ENCODE measurements around the gene LMF1. TPM values are rescaled to one million over a fixed set of nuclear protein-coding genes. Genes with fewer than 3 reads are reported as not detected.
"Not testable (repeated sequence)": the region's sequence is repeated elsewhere in the genome, so short reads cannot be mapped to it uniquely, and the experiment has no call there.

LMF1 gene
- total RNA-seq, 1 donor from 2014 or later = 9.4 TPM

DNA sequence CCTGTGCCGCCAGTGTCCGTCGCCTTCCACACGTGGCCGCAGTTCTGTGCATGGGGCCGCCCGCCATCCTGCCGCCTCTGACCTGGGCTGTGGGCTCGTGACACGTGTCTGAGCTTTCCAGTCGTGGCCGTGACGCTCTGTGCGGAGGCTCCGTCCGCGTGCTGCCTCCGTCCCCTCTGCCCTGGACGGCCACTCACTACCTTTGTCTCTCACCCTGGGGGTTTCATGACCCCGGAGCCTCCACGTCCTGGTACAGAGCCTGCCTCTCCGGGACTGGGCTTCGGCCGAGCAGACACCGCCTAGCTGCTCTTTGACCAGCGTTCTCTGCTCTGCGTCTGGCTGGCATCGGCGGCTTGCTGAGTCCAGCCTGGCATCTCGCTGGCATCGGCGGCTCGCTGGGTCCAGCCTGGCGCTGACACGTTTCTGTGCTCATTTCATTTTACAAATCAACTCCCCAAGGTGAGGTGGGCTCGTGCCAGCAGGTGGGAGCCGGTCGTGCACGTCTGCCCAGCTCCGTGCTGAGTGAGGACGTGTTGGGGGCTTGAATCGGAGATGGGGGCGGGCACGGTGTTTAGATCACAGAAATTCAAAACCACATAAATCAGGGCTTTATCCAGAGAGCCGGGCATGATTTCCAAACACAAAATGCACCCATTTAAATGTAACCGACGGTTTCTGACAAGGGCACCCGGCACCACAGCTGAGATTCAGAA is 126.0 kb downstream of the LMF1 start:
- DNase-seq = no peak

DNA sequence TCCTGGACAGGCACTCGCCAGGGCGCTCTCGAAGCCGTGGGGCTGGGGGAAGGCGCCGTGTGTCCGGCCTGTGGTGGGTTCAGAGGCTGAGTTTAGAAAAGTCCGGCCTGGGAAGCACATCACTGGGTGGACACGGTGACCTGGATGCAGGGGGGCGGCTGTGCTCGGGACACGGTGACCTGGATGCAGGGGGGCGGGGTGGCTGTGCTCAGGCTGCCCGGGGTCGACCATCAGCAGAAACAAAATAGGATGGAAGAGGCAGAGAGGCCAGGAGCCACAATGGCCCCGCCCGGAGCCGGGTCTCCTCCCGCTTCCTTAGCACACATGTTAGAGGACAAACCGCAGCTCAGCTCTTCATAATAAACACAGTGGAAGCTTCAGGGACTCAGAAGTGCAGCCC is 127.0 kb downstream of the LMF1 start:
- no peak for DNase-seq

DNA sequence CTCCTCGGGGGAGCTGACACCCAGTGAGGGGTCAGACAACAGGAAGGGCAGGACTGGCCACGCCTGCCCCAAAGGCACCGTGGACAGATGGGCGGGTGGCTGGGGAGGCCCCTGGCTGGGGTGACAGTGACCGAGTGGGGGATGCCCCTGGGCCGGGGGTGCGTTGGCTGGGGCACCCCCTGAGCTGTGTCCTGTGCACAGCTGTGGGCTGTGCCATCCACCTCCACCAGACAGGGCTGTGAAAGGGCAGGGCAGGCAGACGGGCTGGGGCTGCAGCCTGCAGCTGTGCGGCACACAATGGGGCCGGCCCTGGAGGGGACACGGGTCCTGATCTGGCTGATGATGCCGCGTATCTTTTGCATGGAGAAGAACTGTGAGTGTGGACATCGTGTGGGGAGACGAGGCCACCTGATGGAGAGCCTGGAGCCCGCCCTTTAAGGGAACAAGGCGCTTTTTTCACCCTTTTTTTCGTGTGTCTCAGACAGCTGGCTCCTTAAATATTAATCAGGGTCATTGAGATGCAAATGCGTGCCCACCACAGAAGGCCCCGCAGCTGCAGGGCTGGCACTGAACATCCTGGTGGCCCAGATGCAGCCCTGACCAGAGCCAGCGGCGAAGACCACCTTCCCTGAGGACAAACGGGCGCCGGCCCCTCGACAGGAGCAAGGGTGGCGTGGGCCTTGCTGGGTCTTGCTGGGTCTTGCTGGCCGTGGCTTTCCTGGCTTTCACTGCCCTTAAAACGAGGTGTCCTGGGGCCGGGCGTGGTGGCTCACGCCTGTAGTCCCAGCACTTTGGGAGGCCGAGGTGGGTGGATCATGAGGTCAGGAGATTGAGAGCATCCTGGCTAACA is 127.8 kb downstream of the LMF1 start:
- DNase-seq = no peak

DNA sequence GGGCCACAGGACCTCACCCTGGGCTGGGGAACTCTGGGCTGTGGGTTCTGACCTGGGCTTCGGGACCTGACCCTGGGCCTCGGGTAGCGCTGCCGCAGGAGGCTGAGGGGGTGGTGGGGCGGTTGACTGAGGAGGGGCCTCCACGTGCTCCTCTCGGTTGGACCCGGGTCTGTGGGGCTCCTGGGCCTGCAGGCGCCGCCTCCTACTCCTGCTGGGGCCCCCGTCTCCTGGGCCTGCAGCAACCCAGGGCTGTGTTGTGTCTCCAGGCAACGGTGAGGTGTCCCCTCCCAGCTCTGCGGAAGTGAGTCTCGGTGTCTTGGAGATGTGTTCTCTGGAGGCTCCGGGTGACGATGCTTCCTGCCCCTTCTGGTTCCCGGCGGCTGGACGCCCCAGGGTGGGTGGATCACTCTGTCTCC is 128.7 kb downstream of the LMF1 start:
- DNase-seq = peak; percentile 40

DNA sequence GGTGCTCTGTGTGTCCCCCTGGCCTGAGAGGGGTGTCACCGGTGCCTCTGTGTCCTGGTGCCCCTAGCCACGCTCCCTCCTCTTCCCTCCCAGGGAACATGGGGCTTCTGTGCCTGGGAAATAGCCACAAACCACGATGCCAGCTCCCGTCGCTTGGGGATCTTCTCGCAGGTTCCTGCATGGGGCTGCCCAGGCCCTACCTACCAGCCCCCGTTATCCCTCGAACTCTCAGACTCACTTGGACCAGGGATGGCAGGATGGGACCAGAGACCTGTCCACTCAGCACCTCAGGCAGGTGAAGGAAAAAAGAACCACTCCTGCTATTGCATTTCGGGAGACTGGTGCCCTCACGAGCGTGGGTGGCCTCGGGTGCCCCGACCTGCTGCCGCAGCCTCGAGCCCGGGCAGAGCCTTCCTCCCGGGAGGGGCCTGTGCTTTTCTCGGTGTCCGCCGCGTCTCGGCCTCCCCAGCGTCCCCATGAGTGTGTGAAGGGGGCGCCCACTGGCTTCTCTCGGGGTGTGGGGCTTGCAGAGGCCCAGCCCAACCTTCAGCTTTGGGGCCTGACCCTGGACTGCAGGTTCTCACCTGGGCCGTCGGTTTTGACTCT is 129.2 kb downstream of the LMF1 start:
- no peak for DNase-seq

DNA sequence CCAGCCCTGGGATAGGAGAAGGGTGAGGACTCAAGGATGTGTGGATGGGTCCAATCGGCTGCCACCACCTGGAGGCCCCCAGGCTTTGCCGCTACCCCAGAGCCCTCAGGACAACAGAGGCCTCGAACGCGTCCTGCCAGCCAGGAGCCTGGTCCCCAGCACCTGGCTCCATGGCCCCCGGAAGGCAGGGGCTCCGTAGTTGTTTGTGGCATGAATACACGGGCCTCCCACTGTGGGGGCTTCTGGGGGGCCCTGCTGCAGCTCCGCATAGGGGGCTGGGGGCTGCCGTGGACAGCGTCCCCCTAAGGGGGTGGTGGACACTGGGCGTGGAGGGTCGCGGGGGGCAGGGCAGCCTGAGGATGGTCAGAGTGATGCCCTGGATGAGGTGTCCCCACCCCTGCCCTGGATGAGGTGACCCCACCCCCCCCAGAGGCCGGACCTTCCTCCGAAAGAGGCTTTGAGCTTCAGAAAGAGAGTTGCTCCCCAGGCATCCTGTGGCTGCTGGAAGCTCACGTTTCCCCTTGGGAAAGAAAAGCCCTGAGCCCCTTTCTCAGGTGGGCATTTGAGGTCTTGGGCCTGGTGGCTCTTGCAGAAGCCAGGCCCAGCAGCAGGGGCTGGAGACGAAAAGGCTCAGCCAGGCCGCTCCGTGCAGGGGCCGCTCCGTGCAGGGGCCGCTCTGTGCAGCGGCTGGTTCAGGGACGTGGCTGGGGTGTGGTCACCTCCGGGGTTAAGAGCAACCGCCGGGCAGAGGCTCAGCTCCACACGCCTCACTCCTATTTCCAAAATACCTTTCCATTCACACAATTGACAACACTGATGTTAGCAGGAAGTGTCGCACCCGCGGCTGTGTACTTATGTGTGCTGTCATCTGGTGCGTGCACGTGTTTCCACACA is 130.0 kb downstream of the LMF1 start:
- no peak for DNase-seq

DNA sequence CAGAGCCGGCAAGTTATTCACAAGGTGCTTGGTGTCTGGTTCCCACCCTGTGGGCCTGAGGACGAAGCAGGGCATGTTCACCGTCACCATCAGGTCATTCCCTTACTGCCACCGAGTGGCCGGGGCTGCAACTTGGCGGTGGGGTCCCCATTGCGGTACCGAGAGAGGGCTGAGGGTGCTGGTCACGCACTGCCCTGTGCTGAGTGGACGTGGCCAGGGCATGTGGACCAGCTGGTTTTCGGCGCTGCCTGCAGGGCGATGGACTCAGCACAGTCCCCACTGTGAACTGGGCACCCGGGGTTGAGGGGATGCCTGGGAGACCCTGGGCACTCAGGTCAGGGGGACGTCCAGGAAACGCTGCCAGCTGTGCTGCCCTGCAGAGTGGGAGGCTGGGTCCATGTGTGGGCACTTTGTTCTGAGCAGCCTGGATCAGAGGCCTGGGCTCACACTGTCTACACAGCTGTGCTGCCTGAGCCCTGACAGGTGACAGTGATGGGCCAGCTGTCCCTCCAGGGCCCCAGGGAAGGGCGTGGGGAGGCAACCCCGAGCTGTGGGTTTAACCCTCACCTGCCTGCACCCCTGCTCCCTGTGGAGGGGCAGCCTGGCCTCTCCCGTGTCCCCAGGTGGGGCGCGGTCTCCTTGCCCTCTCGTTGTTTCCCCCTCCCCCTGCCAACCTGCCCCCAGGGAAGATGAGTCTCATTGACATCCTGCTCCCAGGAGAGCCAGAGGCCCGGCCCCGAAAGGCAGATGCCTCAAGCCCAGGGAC is 131.0 kb downstream of the LMF1 start:
- no peak for DNase-seq

DNA sequence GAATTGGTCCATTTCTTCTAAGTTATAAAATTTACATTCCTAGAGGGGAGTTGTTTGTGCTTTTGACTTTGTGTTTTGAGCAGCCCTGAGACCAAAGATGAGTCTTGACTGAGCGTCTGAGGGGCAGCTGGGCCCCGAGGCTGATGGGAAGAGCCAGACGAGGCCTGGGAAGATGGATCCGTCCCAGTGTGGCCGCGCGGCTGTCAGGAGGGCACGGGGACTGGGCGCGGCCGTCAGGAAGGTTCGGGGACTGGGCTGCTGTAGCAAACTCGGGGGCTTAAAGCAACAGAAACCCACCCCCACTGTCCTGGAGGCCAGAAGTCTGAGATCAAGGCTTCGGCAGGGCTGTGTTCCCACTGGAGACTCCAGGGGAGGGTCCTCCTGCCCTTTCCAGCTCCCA is 132.0 kb downstream of the LMF1 start:
- no peak for DNase-seq

DNA sequence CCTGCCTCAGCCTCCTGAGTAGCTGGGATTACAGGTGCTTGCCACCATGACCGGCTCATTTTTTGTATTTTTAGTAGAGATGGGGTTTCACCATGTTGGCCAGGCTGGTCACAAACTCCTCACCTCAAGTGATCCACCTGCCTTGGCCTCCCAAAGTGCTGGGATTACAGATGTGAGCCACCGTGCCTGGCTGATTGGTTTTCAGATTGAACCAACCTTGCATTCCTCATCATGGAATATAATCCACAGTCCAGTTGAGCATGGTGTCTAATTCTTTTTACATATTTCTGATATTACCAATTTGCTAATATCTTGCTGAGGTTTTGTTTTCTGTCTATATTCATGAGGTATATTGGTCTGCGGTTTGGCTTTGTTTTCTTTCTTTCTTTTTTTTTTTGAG is 134.0 kb downstream of the LMF1 start:
- DNase-seq = not testable (repeated sequence)

DNA sequence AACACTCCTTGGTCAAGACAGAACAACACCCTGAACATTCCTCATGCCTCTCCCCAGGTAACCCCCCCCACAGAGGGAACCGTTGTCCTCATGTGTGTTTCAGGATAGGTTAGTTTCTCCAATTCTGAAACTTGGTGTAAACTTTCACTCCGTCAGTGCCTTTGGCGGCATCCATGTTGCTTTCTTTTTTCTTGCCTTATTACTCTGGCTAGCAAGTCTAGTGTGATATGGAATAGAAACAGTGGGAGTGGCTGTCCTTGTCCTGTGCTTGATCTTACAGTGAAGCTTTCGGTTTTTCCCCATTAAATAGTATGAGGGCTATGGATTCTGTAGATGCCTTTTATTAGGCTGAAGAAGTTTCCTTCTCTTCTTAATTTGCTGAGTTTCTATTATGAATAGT is 134.6 kb downstream of the LMF1 start:
- DNase-seq = no peak

DNA sequence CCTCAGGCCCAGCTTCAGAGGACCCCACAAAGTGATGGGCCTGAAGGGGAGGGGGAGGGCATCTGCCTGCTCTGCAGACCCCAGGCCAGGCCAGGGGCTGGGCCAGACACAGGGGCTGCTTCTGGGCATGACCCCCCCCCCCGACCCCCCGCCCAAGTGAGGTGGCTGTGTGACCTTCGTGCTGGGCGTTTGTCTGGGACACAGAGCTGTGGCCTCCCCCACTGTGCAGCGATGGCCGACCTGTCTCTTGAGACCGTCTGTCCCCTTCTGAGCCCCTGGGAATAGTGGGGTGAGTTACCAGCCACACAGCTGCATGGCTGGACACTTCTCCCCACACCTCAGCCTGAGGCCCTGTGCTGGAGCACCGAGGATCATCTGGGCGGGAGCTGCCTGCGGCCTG is 135.4 kb downstream of the LMF1 start:
- DNase-seq = no peak

DNA sequence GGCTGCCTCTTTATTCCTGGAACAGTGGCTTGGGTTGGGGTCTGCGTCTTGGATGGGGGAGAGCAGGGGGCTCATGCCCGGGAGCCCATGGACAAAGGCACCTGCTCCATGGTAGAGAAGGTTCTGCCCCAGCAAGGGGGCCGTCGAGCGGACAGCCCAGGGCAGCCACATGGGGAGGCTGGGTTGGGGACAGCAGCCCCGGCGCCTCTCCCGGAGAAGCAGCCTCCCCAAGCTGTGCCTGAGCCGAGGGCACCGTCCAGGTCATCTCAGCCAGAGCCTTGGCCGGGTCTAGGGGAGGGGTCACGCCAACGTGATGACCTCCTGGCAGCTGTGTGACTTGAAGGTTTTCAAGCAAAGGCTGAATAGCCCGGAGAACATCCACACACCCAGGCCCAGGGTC is 137.4 kb downstream of the LMF1 start:
- no peak for DNase-seq

DNA sequence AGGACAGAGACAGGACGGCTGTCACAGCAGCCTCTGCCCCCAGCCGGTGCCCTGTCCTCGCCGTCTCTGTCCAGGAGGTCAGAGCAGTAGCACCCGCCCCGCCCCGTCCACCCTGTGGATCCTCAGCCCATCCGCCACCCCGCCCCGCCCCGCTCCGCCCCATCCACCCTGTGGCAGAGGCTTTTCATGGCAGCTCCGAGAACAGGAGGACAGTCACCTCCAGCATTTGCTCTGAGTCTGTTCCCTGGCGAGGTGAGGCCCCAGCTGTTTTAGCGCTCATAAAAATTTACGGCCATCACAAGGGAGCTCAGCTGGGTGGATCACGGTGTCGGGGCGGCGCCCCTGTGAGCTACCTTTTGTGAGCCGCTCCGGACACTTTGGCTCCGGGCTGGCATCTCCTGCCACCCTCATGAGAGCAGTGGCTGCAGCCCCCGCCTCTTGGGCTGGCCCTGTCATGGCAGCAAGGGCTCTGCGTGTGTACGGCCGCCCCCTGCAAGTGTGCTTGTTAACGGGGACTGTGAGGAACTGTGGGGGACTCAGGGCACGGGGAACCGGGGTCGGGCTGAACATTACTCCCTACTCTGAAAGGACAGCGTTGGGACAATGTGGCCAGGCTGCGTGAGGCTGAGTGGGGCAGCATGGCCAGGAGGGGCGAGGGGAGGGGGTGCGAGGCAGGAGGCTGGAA is 138.0 kb downstream of the LMF1 start:
- DNase-seq = no peak

DNA sequence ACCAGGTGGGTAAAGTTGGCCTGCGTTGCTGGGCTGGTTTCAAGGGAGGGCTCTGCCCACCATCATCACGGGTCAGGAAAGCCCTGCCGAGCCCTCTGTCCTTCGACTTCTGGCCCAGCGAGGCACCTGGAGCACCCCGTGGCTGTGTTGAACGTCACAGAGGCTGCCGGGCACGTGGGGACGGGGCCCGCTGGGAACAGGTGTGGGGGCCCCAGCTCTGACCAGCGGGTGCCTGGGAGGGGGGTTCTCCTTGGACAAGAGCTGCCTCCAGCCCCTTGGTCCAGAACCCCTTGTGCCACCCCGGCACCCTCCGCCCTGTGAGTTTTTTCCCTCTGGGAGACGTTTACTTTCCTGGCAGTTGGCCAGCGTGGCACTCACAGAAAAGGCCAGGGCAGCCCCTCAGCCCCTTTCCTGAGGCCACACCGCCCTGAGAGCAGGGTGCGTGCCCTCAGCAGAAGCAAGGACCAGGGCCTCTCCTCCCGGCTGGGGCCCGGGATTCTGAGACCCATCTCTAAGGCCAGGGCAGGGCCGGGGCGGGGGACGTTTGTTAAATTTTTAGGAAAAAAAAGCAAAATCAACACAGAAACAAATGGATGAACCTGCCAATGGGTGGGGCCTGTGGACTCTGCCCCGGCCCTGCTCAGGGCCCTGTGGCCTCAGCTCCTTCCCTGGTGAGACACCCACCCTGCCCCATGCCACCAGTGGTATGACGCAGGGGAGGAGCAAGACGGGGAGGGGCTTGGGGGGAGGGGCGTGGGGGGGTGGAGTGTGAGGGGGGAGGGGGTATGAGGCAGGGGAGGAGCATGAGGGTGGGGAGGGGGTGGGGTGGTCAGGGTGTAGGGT is 139.0 kb downstream of the LMF1 start:
- no peak for DNase-seq

DNA sequence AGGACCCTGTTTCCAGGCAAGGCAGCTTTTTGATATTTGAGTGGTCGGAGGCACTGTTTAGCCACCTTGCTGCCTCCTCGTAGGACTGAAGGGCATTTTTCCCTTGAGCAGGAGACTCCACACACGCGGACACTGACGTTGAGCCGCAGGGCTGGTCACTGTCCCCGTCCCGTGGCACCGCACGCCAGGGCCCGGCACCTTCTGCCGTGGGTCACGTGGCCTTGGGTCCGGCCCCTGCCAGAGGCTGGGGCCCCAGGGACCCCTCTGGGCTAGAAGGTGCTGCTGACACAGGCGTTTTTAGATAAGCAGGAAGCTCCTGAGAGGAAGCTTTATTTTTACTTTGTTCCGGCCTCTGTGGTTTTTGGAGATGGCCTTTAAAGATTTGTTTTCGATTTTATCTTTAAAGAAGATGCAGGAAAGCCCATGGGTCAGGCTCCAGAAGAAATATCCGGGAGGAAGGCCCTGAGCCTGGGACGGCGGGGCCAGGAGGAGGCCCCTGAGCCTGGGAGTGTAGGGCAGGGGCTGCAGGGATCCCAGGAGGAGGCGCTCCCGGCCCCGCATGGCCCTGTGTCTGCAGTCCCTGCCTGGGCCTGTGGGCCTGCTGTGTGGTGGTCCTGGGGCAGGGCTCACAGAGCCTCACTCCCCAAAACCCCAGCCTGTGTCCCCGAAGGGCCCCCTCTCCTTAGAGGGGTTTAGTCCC is 139.8 kb downstream of the LMF1 start:
- DNase-seq = no peak

DNA sequence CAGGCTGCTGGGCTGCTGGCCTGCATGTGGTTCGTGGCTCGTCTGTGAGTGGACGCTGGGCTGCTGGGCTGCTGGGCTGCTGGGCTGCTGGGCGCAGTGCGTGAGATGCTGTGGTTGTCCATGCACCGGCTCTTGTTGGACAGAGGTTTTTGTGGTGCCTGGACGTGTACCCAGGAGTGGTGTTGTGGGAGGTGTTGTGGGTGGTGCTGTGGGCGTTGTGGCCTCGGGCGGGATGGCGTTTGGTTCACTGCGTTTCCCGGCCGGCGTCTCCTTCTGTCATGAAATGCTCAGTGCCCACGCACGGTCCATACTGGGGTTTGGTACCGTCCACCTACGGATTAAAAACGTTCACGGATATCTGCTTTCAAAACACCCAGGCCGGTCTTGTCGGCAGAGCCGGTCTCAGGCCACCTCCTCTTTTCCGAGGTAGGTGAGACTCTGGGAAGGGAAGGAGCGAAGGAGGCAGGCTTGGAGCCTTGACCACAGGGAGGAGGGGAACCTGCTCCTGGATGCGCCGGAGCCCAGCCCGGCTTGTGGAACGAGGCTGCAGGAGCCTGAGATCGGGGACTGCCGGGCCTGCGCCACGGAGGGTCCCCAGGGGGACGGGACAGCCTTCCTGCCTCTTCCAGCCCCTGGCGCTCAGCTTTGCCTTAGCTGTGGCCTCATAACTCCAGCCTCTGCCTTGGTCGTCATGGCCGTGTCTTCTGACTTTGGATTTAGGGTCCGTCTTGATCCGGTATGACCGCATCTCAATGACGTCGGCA is 140.5 kb downstream of the LMF1 start:
- DNase-seq = no peak

DNA sequence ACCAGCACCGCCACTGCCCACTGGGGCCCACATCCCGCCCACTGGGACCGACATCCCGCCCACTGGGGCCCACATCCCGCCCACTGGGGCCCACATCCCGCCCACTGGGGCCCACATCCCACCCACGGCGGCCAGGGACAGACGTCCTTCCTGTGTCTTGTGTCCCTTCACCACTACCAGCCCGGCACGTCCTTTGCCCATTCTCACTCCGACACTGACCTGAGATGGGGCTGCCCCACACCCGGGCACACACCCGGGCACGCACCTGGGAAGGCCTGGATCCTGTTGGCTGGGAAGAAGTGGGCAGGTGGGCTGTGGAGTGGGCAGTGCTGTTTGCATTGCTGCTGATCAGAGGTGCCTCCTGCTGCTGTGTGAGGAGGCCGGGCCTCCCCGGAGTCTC is 141.9 kb downstream of the LMF1 start:
- no peak for DNase-seq

DNA sequence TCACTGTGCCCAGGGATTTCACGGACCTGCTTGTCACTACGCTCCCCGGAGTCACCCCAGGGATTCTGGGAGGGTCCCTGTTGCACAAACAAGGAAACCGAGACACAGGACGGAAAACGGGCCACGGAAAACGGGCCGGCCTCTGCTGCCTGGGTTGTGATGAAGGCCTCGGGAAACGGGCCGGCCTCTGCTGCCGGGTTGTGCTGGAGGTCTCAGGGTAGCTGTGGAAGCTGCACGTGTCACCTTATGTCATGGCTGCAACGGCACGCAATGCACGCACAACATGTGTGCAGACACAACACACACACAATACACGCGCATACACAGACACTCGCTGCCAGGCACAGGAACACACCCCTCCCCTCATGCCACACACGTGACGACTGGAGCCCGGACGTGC is 143.3 kb downstream of the LMF1 start:
- DNase-seq = no peak

Measured in occipital lobe (tissue), 2 donors.